Measurements from ENCODE around the gene OLIG1.

OLIG1 gene, protein sequence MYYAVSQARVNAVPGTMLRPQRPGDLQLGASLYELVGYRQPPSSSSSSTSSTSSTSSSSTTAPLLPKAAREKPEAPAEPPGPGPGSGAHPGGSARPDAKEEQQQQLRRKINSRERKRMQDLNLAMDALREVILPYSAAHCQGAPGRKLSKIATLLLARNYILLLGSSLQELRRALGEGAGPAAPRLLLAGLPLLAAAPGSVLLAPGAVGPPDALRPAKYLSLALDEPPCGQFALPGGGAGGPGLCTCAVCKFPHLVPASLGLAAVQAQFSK

DNA sequence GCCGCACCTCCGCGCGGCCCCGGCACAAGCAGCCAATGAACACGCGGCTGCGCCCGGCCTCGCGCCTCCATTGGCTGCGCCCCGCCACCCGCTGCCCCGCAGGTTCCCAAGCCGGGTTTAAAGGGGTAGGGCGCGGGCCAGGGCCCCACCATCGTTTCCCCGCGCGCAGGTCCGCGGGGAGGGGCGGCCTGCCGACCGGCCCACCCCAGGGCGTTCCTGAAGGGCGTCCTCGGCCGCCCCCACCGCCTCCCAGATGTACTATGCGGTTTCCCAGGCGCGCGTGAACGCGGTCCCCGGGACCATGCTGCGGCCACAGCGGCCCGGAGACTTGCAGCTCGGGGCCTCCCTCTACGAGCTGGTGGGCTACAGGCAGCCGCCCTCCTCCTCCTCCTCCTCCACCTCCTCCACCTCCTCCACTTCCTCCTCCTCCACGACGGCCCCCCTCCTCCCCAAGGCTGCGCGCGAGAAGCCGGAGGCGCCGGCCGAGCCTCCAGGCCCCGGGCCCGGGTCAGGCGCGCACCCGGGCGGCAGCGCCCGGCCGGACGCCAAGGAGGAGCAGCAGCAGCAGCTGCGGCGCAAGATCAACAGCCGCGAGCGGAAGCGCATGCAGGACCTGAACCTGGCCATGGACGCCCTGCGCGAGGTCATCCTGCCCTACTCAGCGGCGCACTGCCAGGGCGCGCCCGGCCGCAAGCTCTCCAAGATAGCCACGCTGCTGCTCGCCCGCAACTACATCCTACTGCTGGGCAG lies at the start of gene OLIG1:
TSS of gene OLIG1 (plus strand) at position 148 of the 750 bp plus-strand sequence. CDS start at position 254, 106 bp downstream.
- no peak for FAIRE-seq

DNA sequence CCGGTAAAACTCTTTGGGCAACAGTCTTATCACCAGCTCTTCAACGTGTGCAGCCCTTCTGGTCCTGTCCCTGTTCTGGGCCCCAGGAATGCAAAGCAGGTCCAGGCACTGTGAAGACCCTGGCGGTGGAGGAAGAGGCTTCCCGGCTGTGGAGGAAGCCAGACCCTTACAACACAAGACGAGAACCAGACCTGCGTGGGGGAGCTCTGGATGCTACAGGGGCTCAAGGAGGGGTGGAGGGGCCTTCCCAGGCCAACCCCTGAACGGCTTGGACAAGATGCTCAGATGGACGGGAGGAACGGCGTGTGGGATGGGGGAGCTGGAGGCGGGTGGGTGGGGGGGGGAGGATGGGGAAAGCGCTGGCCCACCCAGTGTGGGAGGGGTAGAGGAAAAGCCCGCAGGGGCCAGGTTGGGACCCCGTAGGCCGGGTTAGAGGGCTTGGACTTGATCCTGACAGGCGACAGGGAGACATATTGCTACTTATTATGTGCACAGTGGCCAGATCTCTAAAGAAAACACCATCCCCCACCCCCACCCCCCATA lies 49.3 kb upstream of the OLIG1 start:
- no peak for FAIRE-seq

DNA sequence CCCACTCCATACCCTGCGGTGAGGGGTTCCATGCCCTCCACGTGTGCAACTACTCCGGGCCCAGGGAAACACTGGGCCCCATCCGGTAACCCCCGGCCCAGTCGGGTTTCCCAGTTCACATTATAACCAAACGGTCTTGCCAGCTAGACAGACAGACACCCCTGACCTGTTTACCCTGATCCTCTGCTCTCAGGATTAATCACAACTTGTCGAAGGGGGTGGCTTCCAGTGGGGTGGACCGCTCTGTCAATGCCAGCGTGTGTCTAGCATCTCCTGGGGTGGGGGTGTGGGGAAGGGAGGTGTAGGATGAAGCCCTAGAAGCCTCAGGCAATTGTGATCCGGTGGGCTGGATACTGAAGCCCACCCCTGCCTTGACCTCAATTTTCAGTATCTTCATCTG lies 48.8 kb upstream of the OLIG1 start:
- no peak for FAIRE-seq

DNA sequence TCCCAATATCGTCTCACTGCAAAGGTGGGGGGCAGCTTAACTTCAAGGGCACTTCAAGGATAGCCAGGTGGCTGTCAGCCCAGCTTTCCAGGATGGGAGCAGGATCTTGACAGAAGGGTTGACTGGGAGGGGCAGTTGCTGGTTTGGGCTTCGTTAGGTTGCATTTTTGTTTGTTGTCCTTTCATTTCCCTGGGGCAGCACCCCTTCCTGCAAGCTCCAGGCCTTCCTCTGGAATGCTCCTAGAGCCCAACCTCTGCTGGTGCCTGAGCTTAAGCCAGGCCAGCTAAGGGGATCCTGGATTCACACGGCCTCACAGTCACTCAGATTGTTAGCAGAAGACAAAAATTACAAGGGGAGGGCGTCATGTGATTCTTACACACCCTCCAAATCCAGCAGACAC lies 48.3 kb upstream of the OLIG1 start:
- no peak for FAIRE-seq

DNA sequence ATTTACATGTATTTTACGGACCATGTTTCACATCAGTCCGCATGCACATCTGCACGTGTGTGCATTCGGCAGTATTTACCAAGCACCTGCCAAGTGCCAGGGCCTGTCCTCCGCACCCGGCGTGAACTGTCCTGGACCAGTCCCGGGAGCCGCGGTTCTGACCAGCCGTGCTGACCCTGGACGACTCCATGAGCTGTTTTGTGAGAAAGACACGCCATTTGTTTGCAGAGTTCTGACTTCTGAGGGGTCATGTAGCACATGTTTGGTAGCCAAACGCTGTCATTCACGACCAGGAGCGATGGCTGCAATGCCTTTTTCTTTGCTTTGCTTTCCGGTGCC lies 47.5 kb upstream of the OLIG1 start:
- no peak for FAIRE-seq

DNA sequence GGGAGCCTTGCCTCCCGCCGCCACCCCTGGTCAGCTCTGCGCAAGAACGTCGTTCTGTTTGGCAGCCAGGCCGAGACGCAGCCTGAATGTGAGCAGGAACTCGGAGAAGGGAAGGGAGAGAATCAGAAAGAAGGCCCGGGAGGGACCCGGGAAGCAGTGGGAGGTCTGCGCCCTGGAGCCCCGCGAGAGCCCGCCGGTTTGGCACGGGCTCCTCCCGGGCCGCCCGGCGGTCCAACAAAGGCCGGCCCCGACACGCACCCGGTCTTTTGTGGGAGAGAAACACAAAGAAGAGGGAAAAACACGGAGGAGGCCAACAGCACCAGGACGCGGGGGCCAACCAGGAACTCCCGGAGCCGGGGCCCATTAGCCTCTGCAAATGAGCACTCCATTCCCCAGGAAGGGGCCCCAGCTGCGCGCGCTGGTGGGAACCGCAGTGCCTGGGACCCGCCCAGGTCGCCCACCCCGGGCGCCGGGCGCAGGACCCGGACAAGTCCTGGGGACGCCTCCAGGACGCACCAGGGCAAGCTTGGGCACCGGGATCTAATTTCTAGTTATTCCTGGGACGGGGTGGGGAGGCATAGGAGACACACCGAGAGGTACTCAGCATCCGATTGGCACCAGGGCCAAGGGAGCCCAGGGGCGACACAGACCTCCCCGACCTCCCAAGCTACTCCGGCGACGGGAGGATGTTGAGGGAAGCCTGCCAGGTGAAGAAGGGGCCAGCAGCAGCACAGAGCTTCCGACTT lies 46.9 kb upstream of the OLIG1 start:
- FAIRE-seq: no peak

DNA sequence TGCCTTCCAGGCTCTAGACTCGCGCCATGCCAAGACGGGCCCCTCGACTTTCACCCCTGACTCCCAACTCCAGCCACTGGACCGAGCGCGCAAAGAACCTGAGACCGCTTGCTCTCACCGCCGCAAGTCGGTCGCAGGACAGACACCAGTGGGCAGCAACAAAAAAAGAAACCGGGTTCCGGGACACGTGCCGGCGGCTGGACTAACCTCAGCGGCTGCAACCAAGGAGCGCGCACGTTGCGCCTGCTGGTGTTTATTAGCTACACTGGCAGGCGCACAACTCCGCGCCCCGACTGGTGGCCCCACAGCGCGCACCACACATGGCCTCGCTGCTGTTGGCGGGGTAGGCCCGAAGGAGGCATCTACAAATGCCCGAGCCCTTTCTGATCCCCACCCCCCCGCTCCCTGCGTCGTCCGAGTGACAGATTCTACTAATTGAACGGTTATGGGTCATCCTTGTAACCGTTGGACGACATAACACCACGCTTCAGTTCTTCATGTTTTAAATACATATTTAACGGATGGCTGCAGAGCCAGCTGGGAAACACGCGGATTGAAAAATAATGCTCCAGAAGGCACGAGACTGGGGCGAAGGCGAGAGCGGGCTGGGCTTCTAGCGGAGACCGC lies 46.3 kb upstream of the OLIG1 start:
- FAIRE-seq: no peak

DNA sequence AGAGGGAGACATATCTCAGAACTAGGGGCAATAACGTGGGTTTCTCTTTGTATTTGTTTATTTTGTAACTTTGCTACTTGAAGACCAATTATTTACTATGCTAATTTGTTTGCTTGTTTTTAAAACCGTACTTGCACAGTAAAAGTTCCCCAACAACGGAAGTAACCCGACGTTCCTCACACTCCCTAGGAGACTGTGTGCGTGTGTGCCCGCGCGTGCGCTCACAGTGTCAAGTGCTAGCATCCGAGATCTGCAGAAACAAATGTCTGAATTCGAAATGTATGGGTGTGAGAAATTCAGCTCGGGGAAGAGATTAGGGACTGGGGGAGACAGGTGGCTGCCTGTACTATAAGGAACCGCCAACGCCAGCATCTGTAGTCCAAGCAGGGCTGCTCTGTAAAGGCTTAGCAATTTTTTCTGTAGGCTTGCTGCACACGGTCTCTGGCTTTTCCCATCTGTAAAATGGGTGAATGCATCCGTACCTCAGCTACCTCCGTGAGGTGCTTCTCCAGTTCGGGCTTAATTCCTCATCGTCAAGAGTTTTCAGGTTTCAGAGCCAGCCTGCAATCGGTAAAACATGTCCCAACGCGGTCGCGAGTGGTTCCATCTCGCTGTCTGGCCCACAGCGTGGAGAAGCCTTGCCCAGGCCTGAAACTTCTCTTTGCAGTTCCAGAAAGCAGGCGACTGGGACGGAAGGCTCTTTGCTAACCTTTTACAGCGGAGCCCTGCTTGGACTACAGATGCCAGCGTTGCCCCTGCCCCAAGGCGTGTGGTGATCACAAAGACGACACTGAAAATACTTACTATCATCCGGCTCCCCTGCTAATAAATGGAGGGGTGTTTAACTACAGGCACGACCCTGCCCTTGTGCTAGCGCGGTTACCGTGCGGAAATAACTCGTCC lies 45.5 kb upstream of the OLIG1 start:
- no peak for FAIRE-seq

DNA sequence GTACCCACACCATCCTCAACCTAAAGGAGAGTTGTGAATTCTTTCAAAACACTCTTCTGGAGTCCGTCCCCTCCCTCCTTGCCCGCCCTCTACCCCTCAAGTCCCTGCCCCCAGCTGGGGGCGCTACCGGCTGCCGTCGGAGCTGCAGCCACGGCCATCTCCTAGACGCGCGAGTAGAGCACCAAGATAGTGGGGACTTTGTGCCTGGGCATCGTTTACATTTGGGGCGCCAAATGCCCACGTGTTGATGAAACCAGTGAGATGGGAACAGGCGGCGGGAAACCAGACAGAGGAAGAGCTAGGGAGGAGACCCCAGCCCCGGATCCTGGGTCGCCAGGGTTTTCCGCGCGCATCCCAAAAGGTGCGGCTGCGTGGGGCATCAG lies 44.8 kb upstream of the OLIG1 start:
- FAIRE-seq: no peak

DNA sequence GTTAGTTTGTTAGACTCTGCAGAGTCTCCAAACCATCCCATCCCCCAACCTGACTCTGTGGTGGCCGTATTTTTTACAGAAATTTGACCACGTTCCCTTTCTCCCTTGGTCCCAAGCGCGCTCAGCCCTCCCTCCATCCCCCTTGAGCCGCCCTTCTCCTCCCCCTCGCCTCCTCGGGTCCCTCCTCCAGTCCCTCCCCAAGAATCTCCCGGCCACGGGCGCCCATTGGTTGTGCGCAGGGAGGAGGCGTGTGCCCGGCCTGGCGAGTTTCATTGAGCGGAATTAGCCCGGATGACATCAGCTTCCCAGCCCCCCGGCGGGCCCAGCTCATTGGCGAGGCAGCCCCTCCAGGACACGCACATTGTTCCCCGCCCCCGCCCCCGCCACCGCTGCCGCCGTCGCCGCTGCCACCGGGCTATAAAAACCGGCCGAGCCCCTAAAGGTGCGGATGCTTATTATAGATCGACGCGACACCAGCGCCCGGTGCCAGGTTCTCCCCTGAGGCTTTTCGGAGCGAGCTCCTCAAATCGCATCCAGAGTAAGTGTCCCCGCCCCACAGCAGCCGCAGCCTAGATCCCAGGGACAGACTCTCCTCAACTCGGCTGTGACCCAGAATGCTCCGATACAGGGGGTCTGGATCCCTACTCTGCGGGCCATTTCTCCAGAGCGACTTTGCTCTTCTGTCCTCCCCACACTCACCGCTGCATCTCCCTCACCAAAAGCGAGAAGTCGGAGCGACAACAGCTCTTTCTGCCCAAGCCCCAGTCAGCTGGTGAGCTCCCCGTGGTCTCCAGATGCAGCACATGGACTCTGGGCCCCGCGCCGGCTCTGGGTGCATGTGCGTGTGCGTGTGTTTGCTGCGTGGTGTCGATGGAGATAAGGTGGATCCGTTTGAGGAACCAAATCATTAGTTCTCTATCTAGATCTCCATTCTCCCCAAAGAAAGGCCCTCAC lies 44.2 kb upstream of the OLIG1 start, which contains the start of gene OLIG2:
TSS of gene OLIG2 (plus strand) at position 447 of the 954 bp plus-strand sequence. CDS start 928 bp downstream, outside the sequence.
- FAIRE-seq: no peak

DNA sequence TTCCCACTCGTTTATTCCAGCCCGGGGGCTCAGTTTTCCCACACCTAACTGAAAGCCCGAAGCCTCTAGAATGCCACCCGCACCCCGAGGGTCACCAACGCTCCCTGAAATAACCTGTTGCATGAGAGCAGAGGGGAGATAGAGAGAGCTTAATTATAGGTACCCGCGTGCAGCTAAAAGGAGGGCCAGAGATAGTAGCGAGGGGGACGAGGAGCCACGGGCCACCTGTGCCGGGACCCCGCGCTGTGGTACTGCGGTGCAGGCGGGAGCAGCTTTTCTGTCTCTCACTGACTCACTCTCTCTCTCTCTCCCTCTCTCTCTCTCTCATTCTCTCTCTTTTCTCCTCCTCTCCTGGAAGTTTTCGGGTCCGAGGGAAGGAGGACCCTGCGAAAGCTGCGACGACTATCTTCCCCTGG lies 43.5 kb upstream of the OLIG1 start:
- FAIRE-seq: no peak

DNA sequence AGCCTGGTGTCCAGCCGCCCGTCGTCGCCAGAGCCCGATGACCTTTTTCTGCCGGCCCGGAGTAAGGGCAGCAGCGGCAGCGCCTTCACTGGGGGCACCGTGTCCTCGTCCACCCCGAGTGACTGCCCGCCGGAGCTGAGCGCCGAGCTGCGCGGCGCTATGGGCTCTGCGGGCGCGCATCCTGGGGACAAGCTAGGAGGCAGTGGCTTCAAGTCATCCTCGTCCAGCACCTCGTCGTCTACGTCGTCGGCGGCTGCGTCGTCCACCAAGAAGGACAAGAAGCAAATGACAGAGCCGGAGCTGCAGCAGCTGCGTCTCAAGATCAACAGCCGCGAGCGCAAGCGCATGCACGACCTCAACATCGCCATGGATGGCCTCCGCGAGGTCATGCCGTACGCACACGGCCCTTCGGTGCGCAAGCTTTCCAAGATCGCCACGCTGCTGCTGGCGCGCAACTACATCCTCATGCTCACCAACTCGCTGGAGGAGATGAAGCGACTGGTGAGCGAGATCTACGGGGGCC lies 43.0 kb upstream of the OLIG1 start:
- FAIRE-seq: no peak

DNA sequence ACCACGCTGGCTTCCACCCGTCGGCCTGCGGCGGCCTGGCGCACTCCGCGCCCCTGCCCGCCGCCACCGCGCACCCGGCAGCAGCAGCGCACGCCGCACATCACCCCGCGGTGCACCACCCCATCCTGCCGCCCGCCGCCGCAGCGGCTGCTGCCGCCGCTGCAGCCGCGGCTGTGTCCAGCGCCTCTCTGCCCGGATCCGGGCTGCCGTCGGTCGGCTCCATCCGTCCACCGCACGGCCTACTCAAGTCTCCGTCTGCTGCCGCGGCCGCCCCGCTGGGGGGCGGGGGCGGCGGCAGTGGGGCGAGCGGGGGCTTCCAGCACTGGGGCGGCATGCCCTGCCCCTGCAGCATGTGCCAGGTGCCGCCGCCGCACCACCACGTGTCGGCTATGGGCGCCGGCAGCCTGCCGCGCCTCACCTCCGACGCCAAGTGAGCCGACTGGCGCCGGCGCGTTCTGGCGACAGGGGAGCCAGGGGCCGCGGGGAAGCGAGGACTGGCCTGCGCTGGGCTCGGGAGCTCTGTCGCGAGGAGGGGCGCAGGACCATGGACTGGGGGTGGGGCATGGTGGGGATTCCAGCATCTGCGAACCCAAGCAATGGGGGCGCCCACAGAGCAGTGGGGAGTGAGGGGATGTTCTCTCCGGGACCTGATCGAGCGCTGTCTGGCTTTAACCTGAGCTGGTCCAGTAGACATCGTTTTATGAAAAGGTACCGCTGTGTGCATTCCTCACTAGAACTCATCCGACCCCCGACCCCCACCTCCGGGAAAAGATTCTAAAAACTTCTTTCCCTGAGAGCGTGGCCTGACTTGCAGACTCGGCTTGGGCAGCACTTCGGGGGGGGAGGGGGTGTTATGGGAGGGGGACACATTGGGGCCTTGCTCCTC lies 42.3 kb upstream of the OLIG1 start:
- FAIRE-seq: no peak

DNA sequence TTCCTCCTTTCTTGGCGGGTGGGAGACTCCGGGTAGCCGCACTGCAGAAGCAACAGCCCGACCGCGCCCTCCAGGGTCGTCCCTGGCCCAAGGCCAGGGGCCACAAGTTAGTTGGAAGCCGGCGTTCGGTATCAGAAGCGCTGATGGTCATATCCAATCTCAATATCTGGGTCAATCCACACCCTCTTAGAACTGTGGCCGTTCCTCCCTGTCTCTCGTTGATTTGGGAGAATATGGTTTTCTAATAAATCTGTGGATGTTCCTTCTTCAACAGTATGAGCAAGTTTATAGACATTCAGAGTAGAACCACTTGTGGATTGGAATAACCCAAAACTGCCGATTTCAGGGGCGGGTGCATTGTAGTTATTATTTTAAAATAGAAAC lies 41.7 kb upstream of the OLIG1 start:
- FAIRE-seq: no peak

DNA sequence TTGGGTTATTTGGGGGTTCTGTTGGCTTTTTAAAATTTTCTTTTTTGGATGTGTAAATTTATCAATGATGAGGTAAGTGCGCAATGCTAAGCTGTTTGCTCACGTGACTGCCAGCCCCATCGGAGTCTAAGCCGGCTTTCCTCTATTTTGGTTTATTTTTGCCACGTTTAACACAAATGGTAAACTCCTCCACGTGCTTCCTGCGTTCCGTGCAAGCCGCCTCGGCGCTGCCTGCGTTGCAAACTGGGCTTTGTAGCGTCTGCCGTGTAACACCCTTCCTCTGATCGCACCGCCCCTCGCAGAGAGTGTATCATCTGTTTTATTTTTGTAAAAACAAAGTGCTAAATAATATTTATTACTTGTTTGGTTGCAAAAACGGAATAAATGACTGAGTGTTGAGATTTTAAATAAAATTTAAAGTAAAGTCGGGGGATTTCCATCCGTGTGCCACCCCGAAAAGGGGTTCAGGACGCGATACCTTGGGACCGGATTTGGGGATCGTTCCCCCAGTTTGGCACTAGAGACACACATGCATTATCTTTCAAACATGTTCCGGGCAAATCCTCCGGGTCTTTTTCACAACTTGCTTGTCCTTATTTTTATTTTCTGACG lies 41.1 kb upstream of the OLIG1 start:
- FAIRE-seq: no peak

DNA sequence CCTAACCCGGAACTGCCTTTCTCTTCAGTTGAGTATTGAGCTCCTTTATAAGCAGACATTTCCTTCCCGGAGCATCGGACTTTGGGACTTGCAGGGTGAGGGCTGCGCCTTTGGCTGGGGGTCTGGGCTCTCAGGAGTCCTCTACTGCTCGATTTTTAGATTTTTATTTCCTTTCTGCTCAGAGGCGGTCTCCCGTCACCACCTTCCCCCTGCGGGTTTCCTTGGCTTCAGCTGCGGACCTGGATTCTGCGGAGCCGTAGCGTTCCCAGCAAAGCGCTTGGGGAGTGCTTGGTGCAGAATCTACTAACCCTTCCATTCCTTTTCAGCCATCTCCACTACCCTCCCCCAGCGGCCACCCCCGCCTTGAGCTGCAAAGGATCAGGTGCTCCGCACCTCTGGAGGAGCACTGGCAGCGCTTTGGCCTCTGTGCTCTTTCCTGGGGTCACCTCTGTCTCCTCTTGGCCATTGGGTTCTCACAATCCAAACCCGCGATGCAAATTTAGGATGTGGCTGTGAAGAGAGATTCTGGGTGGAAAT lies 40.5 kb upstream of the OLIG1 start:
- FAIRE-seq: no peak

DNA sequence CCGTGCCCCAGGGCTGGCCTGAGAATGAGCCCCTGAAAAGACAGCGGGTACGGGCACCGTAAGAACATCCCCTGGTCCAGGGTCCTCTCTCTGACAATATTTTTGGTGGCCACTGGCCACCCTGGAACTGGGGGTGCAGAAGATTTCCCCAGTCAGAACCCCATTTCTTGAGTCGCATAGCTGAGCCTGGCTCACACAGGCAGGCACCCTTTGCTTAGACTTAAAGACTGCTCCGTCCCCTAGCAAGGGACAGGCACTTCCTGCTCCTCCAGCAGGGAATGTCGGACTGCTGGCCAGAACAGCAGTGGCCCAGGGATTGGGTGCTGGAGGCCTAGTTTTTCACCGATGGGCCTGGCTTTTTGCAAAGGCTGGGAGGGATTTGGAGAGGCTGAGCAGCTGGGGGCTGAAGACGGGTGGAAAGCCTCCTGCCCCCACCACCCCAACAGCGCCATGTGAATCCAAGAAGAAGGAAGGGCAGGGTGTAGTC lies 39.9 kb upstream of the OLIG1 start:
- FAIRE-seq: no peak

DNA sequence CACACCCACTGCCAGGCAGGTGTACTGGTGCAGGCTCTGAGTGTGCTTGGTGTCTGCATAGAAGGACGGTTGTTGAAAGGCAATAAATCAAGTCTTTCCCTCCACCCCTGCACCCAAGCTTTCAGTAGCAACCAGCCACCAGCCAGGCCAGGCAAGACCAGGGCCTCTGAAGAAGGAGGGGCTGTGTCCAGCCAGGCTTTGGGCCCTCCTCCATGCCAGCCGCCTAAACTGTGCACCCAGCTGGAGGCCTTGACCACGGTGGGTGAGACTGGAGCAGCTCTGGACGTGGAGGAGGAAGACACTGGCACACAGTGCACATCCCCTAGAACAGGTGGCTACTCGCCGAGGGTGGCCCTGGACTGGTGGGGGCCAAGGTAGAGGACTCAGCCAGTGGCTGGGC lies 39.3 kb upstream of the OLIG1 start:
- no peak for FAIRE-seq

Measured in endometrium (tissue), 2 donors.